HPDE6-E6E7 (cell line): ENCODE results near the gene ATRNL1.
"Not testable (repeated sequence)": the region's sequence is repeated elsewhere in the genome, so short reads cannot be mapped to it uniquely, and the experiment has no call there.

Source experiments
- DNase-seq: peaks from one replicate; pipeline ENCODE4 v3.0.0; 2011; ENCODE audit warnings: missing footprints; ENCODE audit errors: extremely low spot score

The ATRNL1 gene

DNA sequence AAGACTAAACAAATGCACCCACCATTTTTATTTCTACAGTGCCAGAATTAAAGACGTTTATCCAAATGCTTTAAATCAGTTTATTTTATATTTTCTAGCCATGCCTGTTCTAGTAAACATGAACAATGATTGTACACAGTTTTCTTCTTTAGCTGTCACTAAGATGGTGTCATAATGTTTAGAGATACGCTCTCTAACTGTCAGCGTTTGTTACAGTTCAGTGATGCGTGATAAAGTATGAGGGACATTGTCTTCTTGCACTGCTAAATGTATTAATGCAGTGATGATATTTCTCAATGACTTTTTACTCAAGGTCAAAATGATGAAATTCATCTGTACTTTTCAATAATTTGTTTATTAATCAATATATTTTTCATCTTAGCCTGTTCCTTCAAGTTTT lies 513.6 kb downstream of the ATRNL1 start:
- no peak for DNase-seq

DNA sequence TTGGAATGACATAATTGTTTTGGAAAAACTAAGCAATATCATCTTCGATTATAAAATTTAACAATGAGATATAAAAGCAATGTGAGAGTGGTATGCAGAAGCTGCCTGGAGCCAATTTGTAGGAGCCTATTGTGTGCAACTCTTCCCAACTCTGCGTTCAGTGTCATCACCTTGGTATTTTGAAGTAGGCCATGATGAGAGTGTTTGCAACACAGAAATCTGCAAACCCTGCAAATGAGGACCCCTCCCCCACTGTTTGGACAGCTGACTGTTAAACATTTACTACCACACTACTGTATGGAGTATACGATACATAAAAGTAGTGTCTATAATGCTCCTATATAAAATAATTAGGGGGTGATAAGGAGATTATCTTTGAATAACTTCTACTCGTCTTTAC lies 531.3 kb downstream of the ATRNL1 start:
- DNase-seq = no peak

GRCh38 chr10:115628616-115629015 lies 535.5 kb downstream of the ATRNL1 start:
- DNase-seq = no peak

- no peak for DNase-seq
These were observed 545.1 kb downstream of the ATRNL1 start for GRCh38 chr10:115638246-115638645.

GRCh38 chr10:115649217-115649616 lies 556.1 kb downstream of the ATRNL1 start:
- no peak for DNase-seq

GRCh38 chr10:115653473-115653872 lies 560.3 kb downstream of the ATRNL1 start:
- no peak for DNase-seq

DNA sequence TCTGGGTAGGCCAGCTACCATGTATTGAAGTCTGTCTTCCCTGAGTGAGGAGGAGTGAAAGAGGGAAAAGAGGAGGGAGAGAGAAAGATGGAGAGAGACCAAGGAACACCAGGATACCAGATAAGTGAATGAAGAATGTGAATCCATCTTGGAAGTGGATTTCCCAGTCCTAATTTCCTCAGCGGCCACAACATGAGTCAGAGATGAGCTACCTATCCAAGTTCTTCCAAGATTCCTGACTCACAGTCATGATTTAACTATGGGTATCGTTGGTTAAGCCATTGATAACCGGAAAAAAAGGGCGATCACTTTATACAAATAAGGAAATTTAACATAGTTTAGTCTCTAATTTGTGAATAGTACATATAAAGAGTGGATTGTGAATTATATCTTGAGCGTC lies 561.8 kb downstream of the ATRNL1 start:
- no peak for DNase-seq

DNA sequence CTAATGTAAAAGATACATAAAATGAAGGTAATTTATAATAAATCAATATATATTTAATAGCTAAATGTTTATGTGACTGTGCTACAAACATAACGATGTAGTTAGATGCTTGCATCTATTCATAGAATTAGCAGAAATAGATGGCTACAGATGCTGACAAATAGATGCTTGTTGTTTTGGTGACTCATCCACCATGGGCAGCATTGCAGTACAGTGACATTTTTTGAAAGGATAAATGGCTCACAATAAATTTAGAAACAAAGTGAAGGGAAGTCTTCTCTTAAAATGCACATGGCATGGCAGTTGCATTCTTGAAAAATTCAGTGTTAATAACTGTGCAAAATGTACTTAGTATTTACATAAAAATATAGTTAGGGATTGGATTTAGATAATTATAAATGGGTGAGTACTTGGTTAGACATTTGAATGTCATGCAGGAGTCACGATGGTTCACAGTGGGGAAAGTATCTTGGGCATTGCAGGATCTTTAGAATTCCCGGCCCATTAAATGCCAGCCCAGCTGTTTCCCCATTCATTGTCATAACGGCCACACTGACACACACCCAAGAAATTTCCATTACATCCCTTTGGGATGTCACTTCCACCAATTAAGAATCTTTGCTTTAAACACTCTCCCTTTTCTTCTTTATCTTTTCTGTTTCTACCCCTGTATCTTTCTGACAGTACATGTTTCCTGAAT lies 564.1 kb downstream of the ATRNL1 start:
- DNase-seq = no peak

GRCh38 chr10:115659616-115660015 lies 566.5 kb downstream of the ATRNL1 start:
- no peak for DNase-seq

- no peak for DNase-seq
These were observed 567.2 kb downstream of the ATRNL1 start for GRCh38 chr10:115660391-115660790.

DNA sequence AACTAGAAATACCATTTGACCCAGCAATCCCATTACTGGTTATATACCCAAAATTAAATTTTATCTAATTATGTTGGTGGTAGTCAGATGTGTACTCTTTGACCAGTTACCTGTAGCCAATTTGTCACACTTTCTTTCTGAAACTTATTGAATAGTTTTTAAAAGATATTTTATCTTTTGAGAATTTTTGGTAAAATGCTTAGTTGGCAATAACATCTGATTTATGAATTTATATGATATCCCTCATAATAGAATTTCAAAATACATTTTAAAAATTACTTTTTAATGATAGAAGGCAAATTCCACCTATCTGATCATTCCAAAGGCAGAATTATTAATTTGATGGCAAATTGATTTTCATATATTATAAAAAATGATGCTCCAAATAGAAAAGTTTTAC lies 569.3 kb downstream of the ATRNL1 start:
- DNase-seq = no peak

GRCh38 chr10:115665549-115665948 lies 572.4 kb downstream of the ATRNL1 start:
- no peak for DNase-seq

DNA sequence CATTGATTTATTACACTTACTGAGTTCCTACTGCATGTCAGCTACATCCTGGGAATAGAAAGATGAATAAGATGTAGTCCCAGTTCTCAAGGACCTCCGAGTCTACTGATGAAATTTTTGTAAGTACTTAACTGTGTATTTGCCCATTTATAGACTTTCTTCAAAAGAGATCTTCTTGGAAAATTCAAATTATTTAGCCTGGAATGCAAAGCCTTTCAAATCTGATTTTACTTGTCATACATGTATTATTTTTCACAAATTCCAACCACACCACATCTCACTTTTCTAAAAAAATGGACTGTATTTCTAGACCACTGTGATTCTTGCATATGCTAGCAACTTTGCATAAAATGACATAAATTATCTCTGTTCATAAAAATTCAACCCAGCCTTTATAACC lies 581.3 kb downstream of the ATRNL1 start:
- no peak for DNase-seq

- DNase-seq = no peak
These were observed 603.6 kb downstream of the ATRNL1 start for GRCh38 chr10:115696747-115697146.

DNA sequence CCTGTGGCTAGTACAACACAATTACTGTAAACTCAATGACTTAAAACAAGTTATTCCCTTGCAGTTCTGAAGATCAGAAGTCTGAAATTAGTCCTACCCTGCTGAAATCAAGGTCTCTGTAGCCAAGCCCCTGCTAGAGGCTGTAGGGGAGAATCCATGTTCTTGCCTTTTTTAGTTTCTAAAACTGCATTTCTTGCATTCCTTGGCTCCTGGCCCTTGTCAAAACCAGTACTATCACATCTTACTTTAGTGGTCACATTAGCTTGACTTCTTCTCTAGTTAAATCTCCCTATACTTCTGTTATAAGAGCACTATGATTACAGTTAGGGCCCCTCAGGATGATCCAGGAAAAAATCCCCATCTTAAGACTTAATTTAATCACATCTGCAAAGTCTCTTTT lies 612.9 kb downstream of the ATRNL1 start:
- no peak for DNase-seq

DNA sequence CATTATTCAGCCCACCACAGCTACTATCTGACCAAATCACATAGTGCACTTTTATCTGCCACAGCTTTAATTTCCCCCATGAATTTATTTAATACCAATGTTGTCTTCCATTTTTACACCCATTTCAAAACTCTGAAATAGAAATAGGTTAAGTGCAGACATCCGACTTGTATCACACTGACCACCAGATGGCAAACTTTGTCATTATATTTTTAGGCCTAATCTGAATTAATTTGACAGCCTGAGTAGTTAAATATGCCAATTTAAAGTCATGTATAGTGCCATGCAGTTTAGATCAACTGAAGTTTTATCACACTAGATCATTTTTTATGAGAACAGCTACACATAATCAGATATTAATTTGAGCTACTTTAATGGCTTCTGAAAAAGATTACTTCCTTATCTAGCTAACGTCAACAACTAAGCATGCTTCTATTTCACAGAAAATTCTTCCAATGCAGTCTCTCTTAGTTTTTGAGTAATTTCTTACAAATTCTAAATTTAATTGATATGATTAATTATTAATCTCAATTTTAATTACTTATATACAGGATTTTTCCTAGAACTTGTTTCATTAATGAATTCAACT lies 613.4 kb downstream of the ATRNL1 start:
- DNase-seq = no peak

- DNase-seq = no peak
These were observed 617.0 kb downstream of the ATRNL1 start for GRCh38 chr10:115710136-115710535.

- DNase-seq = no peak
These were observed 618.1 kb downstream of the ATRNL1 start for GRCh38 chr10:115711306-115711705.

- DNase-seq = no peak
These were observed 627.0 kb downstream of the ATRNL1 start for GRCh38 chr10:115720121-115720520.

DNA sequence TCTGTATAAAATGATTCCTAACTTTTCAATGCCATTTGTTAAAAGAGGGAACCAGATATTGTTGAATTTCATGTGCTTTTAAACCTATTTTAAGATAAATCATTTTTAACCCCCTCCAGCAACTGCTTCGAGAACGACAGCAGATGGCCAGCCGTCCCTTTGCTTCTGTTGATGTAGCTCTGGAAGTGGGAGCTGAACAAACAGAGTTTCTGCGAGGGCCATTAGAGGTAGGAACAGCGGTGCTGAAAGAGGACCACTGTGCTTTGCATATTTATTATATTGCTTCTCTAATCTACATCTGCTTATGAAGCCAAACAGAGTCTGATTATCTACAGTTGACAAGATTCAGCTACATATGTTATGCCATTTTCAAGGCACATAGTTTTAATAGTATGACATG lies 634.0 kb downstream of the ATRNL1 start:
- no peak for DNase-seq

GRCh38 chr10:115744089-115744488 lies 650.9 kb downstream of the ATRNL1 start:
- no peak for DNase-seq

GRCh38 chr10:115745943-115746342 lies 652.8 kb downstream of the ATRNL1 start:
- no peak for DNase-seq

GRCh38 chr10:115747811-115748210 lies 654.6 kb downstream of the ATRNL1 start:
- no peak for DNase-seq

GRCh38 chr10:115758488-115758887 lies 665.3 kb downstream of the ATRNL1 start:
- not testable (repeated sequence) for DNase-seq
